ENCODE results near the gene IFNG-AS1.

The IFNG-AS1 gene

DNA sequence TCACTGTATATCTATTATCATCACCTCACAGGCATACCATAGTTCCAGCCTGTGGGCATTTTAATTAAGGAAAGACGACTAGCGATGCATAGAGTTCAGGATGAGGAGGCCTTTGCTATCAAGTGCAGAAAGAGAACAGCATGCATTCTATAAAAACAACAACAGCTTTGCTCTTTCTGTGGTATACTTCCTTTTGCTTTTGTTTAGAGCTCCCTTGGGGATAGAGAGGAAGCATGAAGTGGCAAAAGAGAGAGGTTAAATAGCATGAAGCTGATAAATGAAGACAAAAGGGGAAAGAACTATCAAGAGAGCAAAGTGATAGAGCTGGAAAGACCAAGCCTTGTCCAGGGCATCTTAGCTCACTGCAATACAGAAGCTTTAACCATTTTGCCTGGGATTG lies 23.5 kb downstream of the IFNG-AS1 start:
- TF ChIP-seq, protein P1, sequence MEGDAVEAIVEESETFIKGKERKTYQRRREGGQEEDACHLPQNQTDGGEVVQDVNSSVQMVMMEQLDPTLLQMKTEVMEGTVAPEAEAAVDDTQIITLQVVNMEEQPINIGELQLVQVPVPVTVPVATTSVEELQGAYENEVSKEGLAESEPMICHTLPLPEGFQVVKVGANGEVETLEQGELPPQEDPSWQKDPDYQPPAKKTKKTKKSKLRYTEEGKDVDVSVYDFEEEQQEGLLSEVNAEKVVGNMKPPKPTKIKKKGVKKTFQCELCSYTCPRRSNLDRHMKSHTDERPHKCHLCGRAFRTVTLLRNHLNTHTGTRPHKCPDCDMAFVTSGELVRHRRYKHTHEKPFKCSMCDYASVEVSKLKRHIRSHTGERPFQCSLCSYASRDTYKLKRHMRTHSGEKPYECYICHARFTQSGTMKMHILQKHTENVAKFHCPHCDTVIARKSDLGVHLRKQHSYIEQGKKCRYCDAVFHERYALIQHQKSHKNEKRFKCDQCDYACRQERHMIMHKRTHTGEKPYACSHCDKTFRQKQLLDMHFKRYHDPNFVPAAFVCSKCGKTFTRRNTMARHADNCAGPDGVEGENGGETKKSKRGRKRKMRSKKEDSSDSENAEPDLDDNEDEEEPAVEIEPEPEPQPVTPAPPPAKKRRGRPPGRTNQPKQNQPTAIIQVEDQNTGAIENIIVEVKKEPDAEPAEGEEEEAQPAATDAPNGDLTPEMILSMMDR (IDR thresholded peaks at IDR 0.05; ENCODE audit: insufficient read depth, low read depth, low read length, missing control alignments) = no peak
- DNase-seq (ENCODE audit: low read depth) = peak; percentile 51
- no peak overlapping the region for H3K4me3 ChIP-seq (ENCODE audit: low read depth, low read length)

DNA sequence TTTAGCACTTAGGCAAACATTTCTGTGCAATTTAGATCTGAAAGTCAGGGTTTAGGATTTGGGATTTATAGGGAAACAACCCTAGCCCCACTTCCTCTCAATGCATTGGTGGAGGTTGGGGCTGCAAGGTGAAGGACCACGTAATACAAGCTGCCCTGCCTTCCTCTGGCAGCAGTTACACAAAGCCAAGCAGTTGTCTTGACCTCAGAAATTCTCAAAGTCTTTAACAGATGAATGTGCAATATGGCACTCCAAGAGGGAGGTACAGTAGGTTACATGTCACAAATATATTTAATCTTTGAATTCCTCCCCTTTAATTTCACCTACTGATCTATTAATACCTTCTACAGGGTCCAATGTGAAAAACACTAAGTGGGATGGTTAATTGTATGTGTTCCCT lies 23.9 kb downstream of the IFNG-AS1 start:
- TF ChIP-seq, protein P1 (IDR thresholded peaks at IDR 0.05; ENCODE audit: insufficient read depth, low read depth, low read length, missing control alignments) = no peak
- no peak overlapping the region for H3K4me3 ChIP-seq (ENCODE audit: low read depth, low read length)

DNA sequence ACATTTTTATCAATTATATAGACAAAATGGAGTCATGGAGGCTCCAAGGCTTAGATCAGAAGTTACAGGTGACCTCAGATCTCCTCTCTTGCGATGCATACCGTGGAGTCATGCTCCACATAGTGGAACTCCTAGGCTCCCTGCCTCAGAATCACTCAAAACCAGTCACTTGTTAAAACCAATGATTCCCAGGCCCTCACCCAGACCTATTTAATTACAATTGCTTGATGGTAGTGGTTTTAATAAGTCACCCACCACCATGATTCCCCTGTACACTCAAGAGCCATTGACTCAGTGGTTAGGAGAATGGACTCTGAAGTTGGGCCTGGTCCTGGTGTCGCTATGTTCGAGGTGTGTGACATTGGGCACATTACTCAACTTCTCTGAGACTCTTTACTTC lies 26.9 kb downstream of the IFNG-AS1 start:
- no peak for DNase-seq (ENCODE audit: low read depth)
- TF ChIP-seq, protein P1 (IDR thresholded peaks at IDR 0.05; ENCODE audit: insufficient read depth, low read depth, low read length, missing control alignments) = no peak
- no peak overlapping the region for H3K4me3 ChIP-seq (ENCODE audit: low read depth, low read length)

More for the DNA sequence above, 23.9 kb downstream of the IFNG-AS1 start:
- no peak for DNase-seq (ENCODE audit: low read depth)

DNA sequence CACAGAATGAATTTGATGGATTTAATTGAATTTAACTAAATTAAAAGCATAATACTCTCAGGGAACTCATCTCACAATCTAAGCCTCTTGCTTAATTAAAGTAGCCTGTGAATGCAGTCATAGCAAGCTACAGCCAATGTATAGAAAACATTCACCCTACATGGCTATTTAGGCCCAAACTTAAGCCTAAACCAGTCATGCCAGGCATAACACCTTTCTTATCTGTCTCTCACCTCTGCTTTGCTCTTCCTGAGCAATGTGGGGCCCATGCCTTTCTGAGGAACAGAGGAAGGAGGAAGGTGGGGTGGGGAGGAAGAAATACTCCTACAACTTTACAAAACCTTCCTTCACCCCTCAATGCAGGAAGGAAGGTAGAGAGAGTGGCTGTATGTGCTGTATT lies 29.1 kb downstream of the IFNG-AS1 start:
- TF ChIP-seq, protein P1 (IDR thresholded peaks at IDR 0.05; ENCODE audit: insufficient read depth, low read depth, low read length, missing control alignments) = no peak
- DNase-seq (ENCODE audit: low read depth) = no peak
- H3K4me3 ChIP-seq (ENCODE audit: low read depth, low read length) = no peak overlapping the region

DNA sequence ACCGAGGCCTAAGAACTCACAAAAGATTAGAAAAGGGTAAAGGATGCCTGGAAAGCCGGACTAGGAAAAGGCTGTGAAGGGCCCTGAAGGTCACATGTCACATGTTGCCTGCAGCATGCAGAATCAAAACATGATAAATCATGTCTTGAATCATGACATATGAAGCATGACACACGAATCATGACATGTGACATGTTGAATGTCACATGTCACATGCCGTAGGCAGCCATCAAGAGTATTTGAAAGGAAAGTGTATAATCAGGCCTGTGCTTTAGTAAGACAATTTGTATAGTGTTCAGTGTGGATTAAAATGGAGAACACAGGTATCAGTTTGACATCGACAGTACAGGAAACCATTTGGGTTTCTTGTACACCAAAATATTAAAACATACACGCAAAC lies 30.8 kb downstream of the IFNG-AS1 start:
- DNase-seq (ENCODE audit: low read depth) = no peak
- H3K4me3 ChIP-seq (ENCODE audit: low read depth, low read length) = no peak overlapping the region
- TF ChIP-seq, protein P1 (IDR thresholded peaks at IDR 0.05; ENCODE audit: insufficient read depth, low read depth, low read length, missing control alignments) = no peak

DNA sequence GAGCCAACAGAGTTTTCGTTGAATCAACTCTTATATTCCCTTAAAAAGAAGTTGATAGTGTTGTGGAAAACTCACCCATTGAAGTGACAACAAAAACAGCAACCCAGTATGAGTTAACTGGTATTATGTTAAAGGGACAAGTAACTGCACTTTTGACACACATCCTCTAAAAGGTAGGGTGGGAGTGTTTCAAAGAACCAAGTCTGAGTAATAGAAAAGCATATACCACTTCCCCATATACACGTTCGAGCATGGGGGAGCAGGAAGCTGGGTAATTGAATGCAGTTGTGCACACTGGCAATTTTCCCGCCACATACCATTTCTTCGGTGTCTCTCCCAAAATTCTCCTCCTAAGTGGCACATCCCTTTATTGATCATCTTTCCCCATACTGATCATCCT lies 31.5 kb downstream of the IFNG-AS1 start:
- H3K4me3 ChIP-seq (ENCODE audit: low read depth, low read length) = no peak overlapping the region
- DNase-seq (ENCODE audit: low read depth) = no peak
- TF ChIP-seq, protein P1 (IDR thresholded peaks at IDR 0.05; ENCODE audit: insufficient read depth, low read depth, low read length, missing control alignments) = no peak

DNA sequence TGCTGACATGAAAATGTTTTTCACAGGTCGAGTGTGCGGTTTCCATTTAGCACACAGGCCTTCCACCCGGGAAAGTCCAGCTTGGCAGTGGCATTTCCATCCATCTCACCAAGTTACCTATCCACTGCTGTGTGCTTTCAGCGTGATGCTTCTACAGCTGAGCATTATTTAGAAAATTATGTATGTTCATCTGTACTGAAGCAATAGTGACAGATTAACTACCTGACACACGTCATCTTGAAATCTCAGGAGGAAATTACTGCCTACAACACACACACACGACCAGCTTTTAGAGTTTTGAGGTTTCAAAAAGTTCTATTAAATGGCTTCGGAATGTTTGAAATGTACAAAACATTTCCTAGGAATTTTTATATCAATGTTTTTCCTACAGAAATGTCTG lies 39.4 kb downstream of the IFNG-AS1 start:
- TF ChIP-seq, protein P1 (IDR thresholded peaks at IDR 0.05; ENCODE audit: insufficient read depth, low read depth, low read length, missing control alignments) = no peak
- no peak for DNase-seq (ENCODE audit: low read depth)
- no peak overlapping the region for H3K4me3 ChIP-seq (ENCODE audit: low read depth, low read length)

Data from GM12865 (cell line).